Right ventricle myocardium inferior (tissue), 1 donor: ENCODE results near the gene IL1R1. TPM values are rescaled to one million over a fixed set of nuclear protein-coding genes. Genes with fewer than 3 reads are reported as not detected.
"Not testable (repeated sequence)": the region's sequence is repeated elsewhere in the genome, so short reads cannot be mapped to it uniquely, and the experiment has no call there.

Experiments used
- ATAC-seq: fragments of 200-7000 bp; cut with Tn5 transposase; one replicate; pipeline ENCODE4 v1.9.1; 2020; ENCODE audit warnings: mild to moderate bottlenecking, moderate library complexity
- DNase-seq: peaks from one replicate; pipeline ENCODE4 v3.0.0; 2021; ENCODE audit errors: missing footprints
- intact Hi-C: fragments of 100-400 bp; cut with DNase I; formaldehyde crosslinking; loops from one replicate; pipeline ENCODE4 v1.11.0; 2022
- total RNA-seq: library from RNA; stranded (reverse); fragmentation: NEBNext Ultra II Directional; extraction: Animal tissue kit (Norgen Biotek cat#: 25700); gene quantifications from one replicate; pipeline ENCODE4 v1.2.1, GENCODE V29; 2021
- donor health status: DM: no; HTN: yes; CAD: no; lungs with severe emphysema.

Gene IL1R1
- total RNA-seq, 1 donor from 2014 or later: 26.6 TPM

- DNase-seq (no peak), ATAC-seq (no peak)
- intact Hi-C loops: no loop called here
Observed at GRCh38 chr2:102109016-102109415, 33.5 kb upstream of the IL1R1 start.

- intact Hi-C loops: no loop called here
- ATAC-seq (no peak), DNase-seq (no peak)
Observed at GRCh38 chr2:102110171-102110570, 32.4 kb upstream of the IL1R1 start.

GRCh38 chr2:102110596-102111334 lies 31.8 kb upstream of the IL1R1 start:
- ATAC-seq: no peak

GRCh38 chr2:102111823-102112222 lies 30.7 kb upstream of the IL1R1 start:
- intact Hi-C loops: no loop called here
- ATAC-seq: no peak

More at GRCh38 chr2:102110596-102111334, 31.8 kb upstream of the IL1R1 start:
- intact Hi-C loops: no loop called here
- no peak for DNase-seq

GRCh38 chr2:102112271-102112670 lies 30.3 kb upstream of the IL1R1 start:
- ATAC-seq: no peak
- intact Hi-C loops: no loop called here

More at GRCh38 chr2:102111823-102112222, 30.7 kb upstream of the IL1R1 start:
- no peak for DNase-seq

GRCh38 chr2:102112692-102113665 lies 29.6 kb upstream of the IL1R1 start:
- intact Hi-C loops: no loop called here
- no peak for DNase-seq
- ATAC-seq: no peak

More at GRCh38 chr2:102112271-102112670, 30.3 kb upstream of the IL1R1 start:
- DNase-seq: no peak

GRCh38 chr2:102114290-102114721 lies 28.2 kb upstream of the IL1R1 start:
- intact Hi-C loops: no loop called here
- ATAC-seq (no peak), DNase-seq (no peak)

- ATAC-seq: no peak
- intact Hi-C loops: no loop called here
- DNase-seq: no peak
Observed at GRCh38 chr2:102114851-102115497, 27.6 kb upstream of the IL1R1 start.

GRCh38 chr2:102116630-102117471 lies 25.7 kb upstream of the IL1R1 start:
- DNase-seq (no peak), ATAC-seq (peak; percentile 50)

GRCh38 chr2:102117472-102117858 lies 25.1 kb upstream of the IL1R1 start:
- ATAC-seq (peak; percentile 24), DNase-seq (no peak)
- intact Hi-C loops: no loop called here

More at GRCh38 chr2:102116630-102117471, 25.7 kb upstream of the IL1R1 start:
- intact Hi-C loops: no loop called here

GRCh38 chr2:102119255-102119654 lies 23.3 kb upstream of the IL1R1 start:
- intact Hi-C loops: no loop called here
- DNase-seq (no peak), ATAC-seq (no peak)

GRCh38 chr2:102120261-102120660 lies 22.3 kb upstream of the IL1R1 start:
- ATAC-seq: no peak
- DNase-seq: no peak
- intact Hi-C loops: no loop called here

GRCh38 chr2:102120701-102121159 lies 21.8 kb upstream of the IL1R1 start:
- intact Hi-C loops: no loop called here
- ATAC-seq: no peak
- DNase-seq: no peak

GRCh38 chr2:102122115-102122514 lies 20.4 kb upstream of the IL1R1 start:
- DNase-seq (no peak), ATAC-seq (peak; percentile 63)
- intact Hi-C loops: no loop called here

GRCh38 chr2:102122909-102123308 lies 19.6 kb upstream of the IL1R1 start:
- DNase-seq (no peak), ATAC-seq (no peak)
- intact Hi-C loops: no loop called here

- DNase-seq, ATAC-seq, intact Hi-C loops: not testable (repeated sequence)
Observed at GRCh38 chr2:102124421-102124820, 18.1 kb upstream of the IL1R1 start.

- intact Hi-C loops: no loop called here
- DNase-seq: no peak
- ATAC-seq: no peak
Observed at GRCh38 chr2:102126169-102126568, 16.4 kb upstream of the IL1R1 start.

- DNase-seq: no peak
- intact Hi-C loops: no loop called here
- ATAC-seq: no peak
Observed at GRCh38 chr2:102126660-102127059, 15.9 kb upstream of the IL1R1 start.
